ENCODE measurements around the gene SLC25A36. TPM values are rescaled to one million over a fixed set of nuclear protein-coding genes. Genes with fewer than 3 reads are reported as not detected.
"Not testable (repeated sequence)": the region's sequence is repeated elsewhere in the genome, so short reads cannot be mapped to it uniquely, and the experiment has no call there.

SLC25A36 gene
- total RNA-seq, 1 donor: 65.2 TPM

DNA sequence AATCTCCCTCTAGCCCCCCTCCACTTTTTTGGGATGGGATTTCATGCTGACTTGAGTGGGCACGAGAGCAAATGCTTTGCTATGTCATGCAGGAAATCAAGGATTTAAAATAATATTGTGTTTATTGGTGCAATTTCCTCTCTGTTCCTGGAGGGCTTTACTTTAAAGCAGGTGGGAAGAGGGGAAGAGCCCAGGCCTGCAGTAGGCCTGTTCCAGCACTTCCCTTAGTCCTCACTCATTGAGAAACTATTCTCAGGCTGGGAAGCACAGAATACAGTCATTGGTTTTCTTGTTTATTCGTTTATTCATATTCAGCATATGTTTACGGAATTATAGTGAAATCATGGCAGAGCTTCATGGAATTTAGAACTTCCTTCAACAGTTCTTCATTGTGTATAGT is 67.9 kb downstream of the SLC25A36 start:
- DNase-seq (ENCODE audit: low read depth): no peak
- TF ChIP-seq, protein P1, sequence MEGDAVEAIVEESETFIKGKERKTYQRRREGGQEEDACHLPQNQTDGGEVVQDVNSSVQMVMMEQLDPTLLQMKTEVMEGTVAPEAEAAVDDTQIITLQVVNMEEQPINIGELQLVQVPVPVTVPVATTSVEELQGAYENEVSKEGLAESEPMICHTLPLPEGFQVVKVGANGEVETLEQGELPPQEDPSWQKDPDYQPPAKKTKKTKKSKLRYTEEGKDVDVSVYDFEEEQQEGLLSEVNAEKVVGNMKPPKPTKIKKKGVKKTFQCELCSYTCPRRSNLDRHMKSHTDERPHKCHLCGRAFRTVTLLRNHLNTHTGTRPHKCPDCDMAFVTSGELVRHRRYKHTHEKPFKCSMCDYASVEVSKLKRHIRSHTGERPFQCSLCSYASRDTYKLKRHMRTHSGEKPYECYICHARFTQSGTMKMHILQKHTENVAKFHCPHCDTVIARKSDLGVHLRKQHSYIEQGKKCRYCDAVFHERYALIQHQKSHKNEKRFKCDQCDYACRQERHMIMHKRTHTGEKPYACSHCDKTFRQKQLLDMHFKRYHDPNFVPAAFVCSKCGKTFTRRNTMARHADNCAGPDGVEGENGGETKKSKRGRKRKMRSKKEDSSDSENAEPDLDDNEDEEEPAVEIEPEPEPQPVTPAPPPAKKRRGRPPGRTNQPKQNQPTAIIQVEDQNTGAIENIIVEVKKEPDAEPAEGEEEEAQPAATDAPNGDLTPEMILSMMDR (IDR thresholded peaks at IDR 0.05; ENCODE audit: insufficient read depth, low read depth, low read length): no peak

DNA sequence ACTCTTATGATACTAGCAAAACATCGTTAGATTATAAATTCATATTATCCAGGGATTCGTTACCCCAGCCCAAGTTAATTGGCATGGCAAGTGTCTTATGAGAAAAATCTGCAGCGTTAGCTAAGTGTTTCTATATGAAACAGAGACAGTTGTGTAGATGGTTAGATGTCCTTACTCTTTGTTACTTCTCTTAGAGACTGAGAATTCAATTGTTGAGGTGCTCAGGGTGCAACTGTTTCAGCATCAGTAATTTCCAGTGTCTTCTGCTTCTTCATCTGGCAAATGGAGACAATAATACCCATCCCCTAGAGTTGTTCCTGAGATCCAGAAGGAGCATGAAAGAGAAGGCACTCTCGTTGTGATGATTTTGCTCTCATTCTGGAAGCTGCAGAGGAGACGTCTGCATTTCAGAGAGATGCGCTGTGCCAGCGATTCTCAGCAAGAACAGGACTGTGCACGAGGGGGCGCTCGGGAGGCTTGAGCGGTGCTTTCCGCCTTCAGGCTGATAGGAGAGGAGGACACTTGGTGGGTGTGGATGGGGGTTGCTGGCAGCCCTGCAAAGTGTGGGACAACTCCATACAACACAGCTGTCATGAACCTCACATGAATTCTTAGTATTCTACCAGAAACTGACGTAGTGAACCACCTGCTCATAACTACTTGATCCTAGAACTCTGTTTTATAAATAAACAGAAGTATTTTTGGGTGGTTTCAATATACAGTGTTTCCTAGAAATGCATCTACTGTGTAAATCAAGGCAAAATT is 69.8 kb downstream of the SLC25A36 start:
- peak; percentile 56 for DNase-seq (ENCODE audit: low read depth)
- H3K4me3 ChIP-seq (ENCODE audit: low read depth, low read length): no peak overlapping the region
- TF ChIP-seq, protein P1 (IDR thresholded peaks at IDR 0.05; ENCODE audit: insufficient read depth, low read depth, low read length): peak; percentile 95

More for the DNA sequence above, 67.9 kb downstream of the SLC25A36 start:
- H3K4me3 ChIP-seq (ENCODE audit: low read depth, low read length): no peak overlapping the region

DNA sequence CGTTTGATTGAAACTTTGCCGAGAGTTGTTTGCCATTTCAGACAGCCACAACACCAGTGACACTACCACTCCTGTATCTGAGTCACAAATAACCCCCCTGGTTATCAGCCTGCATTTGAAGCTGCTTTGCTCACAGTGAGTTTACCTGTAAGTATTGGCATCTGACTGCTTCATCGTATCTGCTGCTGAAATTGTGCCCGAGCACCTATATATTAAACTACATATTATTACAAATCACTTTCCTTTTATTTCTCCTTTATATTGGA is 70.3 kb downstream of the SLC25A36 start:
- H3K4me3 ChIP-seq (ENCODE audit: low read depth, low read length): no peak overlapping the region
- TF ChIP-seq, protein P1 (IDR thresholded peaks at IDR 0.05; ENCODE audit: insufficient read depth, low read depth, low read length): no peak
- DNase-seq (ENCODE audit: low read depth): no peak

DNA sequence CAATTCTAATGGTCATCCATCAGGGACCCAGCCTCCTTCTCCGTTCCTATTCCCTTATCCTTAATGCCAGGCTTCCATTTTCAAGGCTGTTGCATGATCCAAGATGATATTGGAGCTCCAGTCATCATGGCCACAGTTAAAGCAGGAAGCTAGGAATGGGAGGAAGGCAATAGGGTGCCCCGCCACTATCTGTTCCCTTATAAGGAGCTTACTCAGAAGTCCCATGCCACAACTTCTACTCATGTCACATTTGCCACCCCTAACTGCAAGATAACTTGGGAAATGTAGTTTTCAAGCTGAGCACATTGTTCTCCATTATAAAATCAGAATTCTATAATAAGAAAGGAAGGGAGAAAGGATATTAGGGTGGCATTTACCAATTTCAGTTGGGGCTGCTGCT is 70.9 kb downstream of the SLC25A36 start:
- TF ChIP-seq, protein P1 (IDR thresholded peaks at IDR 0.05; ENCODE audit: insufficient read depth, low read depth, low read length): no peak
- no peak for DNase-seq (ENCODE audit: low read depth)
- no peak overlapping the region for H3K4me3 ChIP-seq (ENCODE audit: low read depth, low read length)

DNA sequence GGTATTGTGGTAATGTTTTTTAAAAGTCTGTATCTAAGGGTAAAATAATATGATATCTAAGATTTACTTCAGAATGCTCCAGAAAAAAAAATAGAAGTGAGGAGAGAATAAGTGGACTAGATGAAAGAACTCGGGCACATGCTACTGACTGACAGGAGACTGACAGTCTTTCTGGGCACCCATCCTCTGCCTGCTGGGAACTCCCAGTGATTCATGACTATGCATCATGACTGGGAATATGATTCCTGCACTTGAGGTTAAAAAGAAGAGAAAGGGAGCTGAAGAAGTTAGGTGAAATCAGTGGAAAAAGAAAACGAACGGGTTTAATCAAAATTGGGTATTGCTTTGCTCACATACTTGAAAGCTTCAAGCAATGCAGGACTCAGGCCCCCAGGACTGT is 73.8 kb downstream of the SLC25A36 start:
- no peak overlapping the region for H3K4me3 ChIP-seq (ENCODE audit: low read depth, low read length)
- TF ChIP-seq, protein P1 (IDR thresholded peaks at IDR 0.05; ENCODE audit: insufficient read depth, low read depth, low read length): no peak
- no peak for DNase-seq (ENCODE audit: low read depth)

DNA sequence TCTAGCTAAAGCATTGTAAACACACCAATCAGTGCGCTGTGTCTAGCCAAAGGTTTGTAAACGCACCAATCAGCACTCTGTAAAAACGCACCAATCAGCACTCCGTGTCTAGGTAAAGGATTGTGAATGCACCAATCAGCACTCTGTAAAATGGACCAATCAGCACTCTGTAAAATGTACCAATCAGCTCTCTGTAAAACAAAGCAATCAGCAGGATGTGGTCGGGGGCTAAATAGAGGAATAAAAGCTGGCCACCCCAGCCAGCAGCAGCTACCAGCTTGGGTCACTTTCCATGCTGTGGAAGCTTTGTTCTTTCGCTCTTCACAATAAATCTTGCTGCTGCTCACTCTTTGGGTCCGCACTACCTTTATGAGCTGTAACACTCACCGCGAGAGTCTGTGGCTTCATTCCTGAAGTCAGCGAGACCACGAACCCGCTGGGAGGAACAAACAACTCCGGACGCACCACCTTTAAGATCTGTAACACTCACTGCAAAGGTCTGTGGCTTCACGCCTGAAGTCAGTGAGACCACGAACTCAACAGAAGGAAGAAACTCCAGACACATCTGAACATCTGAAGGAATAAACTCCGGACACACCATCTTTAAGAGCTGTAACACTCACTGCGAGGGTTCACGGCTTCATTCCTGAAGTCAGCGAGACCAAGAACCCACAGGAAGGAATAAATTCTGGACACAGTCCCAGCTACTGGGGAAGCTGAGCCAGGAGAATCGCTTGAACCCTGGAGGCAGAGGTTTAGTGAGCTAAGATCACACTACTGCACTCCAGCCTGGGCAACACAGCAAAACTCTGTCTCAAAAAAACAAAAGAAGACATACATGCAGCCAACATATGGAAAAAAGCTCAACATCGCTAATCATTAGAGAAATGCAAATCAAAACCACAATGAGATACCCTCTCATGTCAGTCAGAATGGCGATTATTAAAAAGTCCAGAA is 76.0 kb downstream of the SLC25A36 start:
- not testable (repeated sequence) for DNase-seq (ENCODE audit: low read depth); H3K4me3 ChIP-seq (ENCODE audit: low read depth, low read length)

DNA sequence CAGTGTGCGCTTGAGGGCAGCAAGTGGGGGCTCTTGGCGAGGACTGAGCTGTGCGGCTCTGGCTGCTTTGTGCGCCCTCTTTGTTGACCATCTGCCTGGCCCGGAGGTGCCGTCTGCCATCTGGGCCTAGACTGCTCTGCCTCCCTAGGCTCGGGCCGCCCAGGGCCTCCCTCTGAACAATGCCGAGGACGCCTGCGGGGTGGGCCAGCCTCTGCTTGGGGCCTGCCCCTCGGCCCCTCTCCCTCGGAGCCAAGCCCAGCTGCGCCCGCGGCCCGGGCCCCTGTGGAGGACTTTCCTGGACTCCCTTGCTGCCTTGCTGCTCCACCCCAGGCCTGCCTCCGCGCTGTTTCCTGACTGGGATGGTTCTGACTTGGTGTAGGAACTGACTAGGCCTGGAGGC is 77.6 kb downstream of the SLC25A36 start:
- TF ChIP-seq, protein P1 (IDR thresholded peaks at IDR 0.05; ENCODE audit: insufficient read depth, low read depth, low read length): no peak
- no peak overlapping the region for H3K4me3 ChIP-seq (ENCODE audit: low read depth, low read length)

More for the DNA sequence above, 77.6 kb downstream of the SLC25A36 start:
- no peak for DNase-seq (ENCODE audit: low read depth)
